ENCODE measurements around the gene PPM1E.

DNA sequence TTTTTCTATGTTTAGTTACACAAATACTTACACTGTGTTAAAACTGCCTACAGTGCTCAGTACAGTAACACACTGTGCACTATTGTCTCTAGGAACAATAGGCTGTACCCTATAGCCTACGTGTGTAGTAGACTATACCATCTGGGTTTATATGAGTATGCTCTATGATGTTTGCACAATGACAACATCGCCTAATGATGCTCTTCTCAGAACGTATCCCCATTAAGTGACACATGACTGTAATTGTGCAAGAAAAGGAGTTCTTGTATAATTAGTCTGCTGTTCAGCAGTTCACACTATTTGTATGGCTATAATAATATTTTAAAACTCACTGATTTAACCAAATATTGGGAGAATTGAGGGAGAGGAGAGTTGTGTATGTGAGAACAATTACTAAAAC lies 177.3 kb downstream of the PPM1E start:
- no peak for TF ChIP-seq CTCF (IDR thresholded peaks at IDR 0.05)
- TF ChIP-seq EZH2 (IDR thresholded peaks at IDR 0.05; ENCODE audit: borderline replicate concordance, insufficient read depth, low read depth, low read length, poor library complexity, severe bottlenecking) = no peak

Measured in B cell (primary cell).